HFFc6 (cell line): ENCODE data around the gene ITGA2. TPM values are rescaled to one million over a fixed set of nuclear protein-coding genes. Genes with fewer than 3 reads are reported as not detected.

Source experiments
- DNase-seq: peaks from one replicate; pipeline ENCODE4 v3.0.0-alpha.2; 2018
- H3K27ac Mint-ChIP-seq: 2 replicates; pipeline ENCODE4 v1.8.0; 2020; ENCODE audit warnings: mild to moderate bottlenecking, mixed read lengths
- H3K27me3 Mint-ChIP-seq: 2 replicates; pipeline ENCODE4 v1.8.0; 2021; ENCODE audit warnings: mild to moderate bottlenecking, moderate library complexity, mixed read lengths; ENCODE audit not compliant: insufficient read depth
- H3K36me3 Mint-ChIP-seq: 2 replicates; pipeline ENCODE4 v1.8.0; 2021; ENCODE audit warnings: low read depth, mixed read lengths
- H3K4me1 Mint-ChIP-seq: 2 replicates; pipeline ENCODE4 v1.8.0; 2020; ENCODE audit warnings: low read depth, mixed read lengths
- H3K4me3 Mint-ChIP-seq: 2 replicates; pipeline ENCODE4 v1.8.0; 2020; ENCODE audit warnings: mild to moderate bottlenecking, moderate library complexity, mixed read lengths
- H3K9me3 Mint-ChIP-seq: 2 replicates; pipeline ENCODE4 v1.8.0; 2020; ENCODE audit warnings: mild to moderate bottlenecking, mixed read lengths
- CTCF ChIP-seq: fragments of 200-600 bp; sonication (generic); IDR thresholded peaks from 2 replicates; pipeline ENCODE4 v1.5.0; 2021; ENCODE audit warnings: antibody characterized with exemption, mild to moderate bottlenecking
- total RNA-seq, 6 experiments: library from RNA; stranded (reverse); fragmentation: NEBNext Ultra II Directional; extraction: Animal tissue kit (Norgen Biotek cat#: 25700); gene quantifications; 2 replicates in 1 of 6; 3 replicates in 5 of 6; pipeline ENCODE4 v1.2.3, GENCODE V29; 2021

ITGA2 gene
- total RNA-seq, 6 experiments from 2014 or later = 42.9 to 76.6 (median 50.5) TPM

DNA sequence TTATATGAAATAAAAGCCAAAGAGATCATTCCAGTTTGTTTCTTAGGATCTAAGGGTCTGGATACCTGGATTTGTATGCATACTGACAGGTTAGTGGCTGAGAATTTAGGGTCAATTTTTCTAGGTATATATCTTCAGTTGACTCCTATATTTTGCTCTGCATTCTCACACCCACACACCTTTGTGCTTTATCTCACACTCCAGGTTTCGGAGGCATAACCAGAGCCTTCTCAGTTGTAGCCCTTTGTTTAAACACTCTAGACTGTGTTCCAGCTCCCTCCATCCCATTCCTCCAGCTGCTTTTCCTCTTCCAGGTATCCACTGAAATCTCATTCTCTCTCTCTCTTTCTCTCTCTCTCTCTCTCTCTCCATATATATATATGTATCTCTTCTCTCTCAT lies 131.0 kb downstream of the ITGA2 start:
- H3K27me3 Mint-ChIP-seq = no peaks in the 10 kb centered on the region
- H3K27ac Mint-ChIP-seq = no peak overlapping the region
- H3K4me1 Mint-ChIP-seq = peaks cover 10% of the 10 kb centered on the region; the same call in 1 of the 2 replicates
- H3K4me3 Mint-ChIP-seq = no peak overlapping the region
- DNase-seq = no peak
- no peaks in the 10 kb centered on the region for H3K36me3 Mint-ChIP-seq
- H3K9me3 Mint-ChIP-seq = no peaks in the 10 kb centered on the region
- no peak for TF ChIP-seq CTCF

GRCh38 chr5:53123702-53124101 lies 134.6 kb downstream of the ITGA2 start:
- Mint-ChIP-seq H3K36me3 (no peaks in the 10 kb centered on the region), H3K4me1 (peaks cover 27% of the 10 kb centered on the region), H3K9me3 (no peaks in the 10 kb centered on the region), H3K27me3 (no peaks in the 10 kb centered on the region; the same call in 1 of the 2 replicates), H3K4me3 (no peak overlapping the region), H3K27ac (no peak overlapping the region)
- TF ChIP-seq CTCF = peak; percentile 78
- DNase-seq = no peak

DNA sequence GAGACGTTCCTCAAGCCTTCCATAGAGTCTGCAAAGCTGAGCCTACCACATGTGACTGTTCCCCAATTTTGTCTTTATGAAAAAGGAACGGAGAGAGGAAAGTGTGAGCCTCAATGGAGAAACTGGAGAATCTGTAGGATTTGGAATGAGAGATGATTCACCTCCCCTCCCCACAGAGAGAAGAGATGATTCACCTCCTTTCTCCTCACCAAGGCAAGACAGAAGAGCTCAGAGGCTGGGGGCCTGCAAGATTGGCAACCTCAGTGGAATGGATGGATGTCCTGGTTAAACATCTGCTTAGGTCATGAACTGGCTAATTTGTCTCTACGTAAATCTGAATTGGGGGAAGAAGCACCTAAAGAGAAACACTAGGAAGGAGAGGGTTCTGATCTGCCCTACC lies 137.4 kb downstream of the ITGA2 start:
- Mint-ChIP-seq H3K4me3 (peak overlapping the region; percentile 38), H3K27ac (peak overlapping the region; percentile 54), H3K9me3 (no peaks in the 10 kb centered on the region), H3K36me3 (no peaks in the 10 kb centered on the region), H3K4me1 (peaks cover 47% of the 10 kb centered on the region), H3K27me3 (no peaks in the 10 kb centered on the region; the same call in 1 of the 2 replicates)
- no peak for TF ChIP-seq CTCF
- peak; percentile 45 for DNase-seq

GRCh38 chr5:53127107-53127506 lies 138.0 kb downstream of the ITGA2 start:
- Mint-ChIP-seq H3K4me1 (peaks cover 47% of the 10 kb centered on the region), H3K27me3 (no peaks in the 10 kb centered on the region; the same call in 1 of the 2 replicates), H3K4me3 (no peak overlapping the region; the same call in 1 of the 2 replicates), H3K36me3 (no peaks in the 10 kb centered on the region), H3K27ac (peak overlapping the region; percentile 20; the same call in 1 of the 2 replicates), H3K9me3 (no peaks in the 10 kb centered on the region)
- no peak for DNase-seq
- TF ChIP-seq CTCF = no peak

DNA sequence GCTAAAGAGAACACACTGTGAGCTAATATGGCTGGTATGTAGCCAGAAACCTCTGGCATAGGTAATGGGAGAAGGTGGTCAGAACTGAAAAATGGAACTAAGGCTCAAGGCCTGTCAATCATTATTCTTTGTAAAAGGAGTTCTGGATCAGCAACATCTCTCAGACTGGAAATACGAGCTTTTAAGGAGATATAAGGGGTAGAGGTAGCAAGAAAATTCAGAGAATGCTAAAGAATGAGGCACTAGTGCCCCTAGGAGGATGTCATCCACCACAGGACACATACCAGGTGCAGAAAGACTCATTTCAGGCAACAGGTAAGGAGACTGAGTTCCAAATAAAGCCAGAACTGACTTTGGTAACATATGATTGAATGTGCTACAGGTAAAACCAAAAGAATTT lies 139.3 kb downstream of the ITGA2 start:
- TF ChIP-seq CTCF = no peak
- H3K27ac Mint-ChIP-seq = no peak overlapping the region
- H3K27me3 Mint-ChIP-seq = no peaks in the 10 kb centered on the region; the same call in 1 of the 2 replicates
- no peaks in the 10 kb centered on the region for H3K9me3 Mint-ChIP-seq
- H3K4me1 Mint-ChIP-seq = peaks cover 41% of the 10 kb centered on the region
- no peaks in the 10 kb centered on the region for H3K36me3 Mint-ChIP-seq
- H3K4me3 Mint-ChIP-seq = no peak overlapping the region
- DNase-seq = no peak

DNA sequence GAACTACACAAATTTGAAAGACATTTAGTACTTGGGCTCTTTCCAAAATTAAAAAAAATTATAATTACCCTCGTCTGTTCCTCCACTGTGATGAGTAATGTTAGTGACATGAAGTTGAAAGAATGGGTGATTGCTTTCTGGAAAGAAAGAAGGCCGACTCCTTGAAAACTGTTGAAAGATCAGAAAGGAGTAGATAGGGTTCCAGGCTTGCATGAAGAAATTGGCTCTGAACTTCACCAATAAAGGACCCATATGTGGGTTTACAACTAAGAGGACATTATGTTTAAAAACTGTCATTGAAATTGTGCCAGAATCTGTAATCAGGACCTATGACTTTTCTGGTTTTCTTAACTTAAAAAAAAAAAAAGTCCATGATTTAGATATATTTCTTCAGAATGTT lies 141.1 kb downstream of the ITGA2 start:
- Mint-ChIP-seq H3K4me1 (peaks cover 39% of the 10 kb centered on the region), H3K27me3 (no peaks in the 10 kb centered on the region; the same call in 1 of the 2 replicates), H3K36me3 (no peaks in the 10 kb centered on the region), H3K27ac (peak overlapping the region; percentile 0), H3K4me3 (no peak overlapping the region; the same call in 1 of the 2 replicates), H3K9me3 (no peaks in the 10 kb centered on the region)
- DNase-seq = peak; percentile 52
- TF ChIP-seq CTCF = no peak
